NCI-H2081 treated with DMSO at 0.1 percent for 48 hours (cell line): ENCODE data around the gene LRP1B.

Experiments used
- DNase-seq: peaks from one replicate; lab custom pipeline; 2025; lab: John Stamatoyannopoulos, UW

Gene LRP1B

GRCh38 chr2:141666191-141666590 is 464.6 kb downstream of the LRP1B start:
- DNase-seq, result no peak

GRCh38 chr2:141660232-141660631 is 470.6 kb downstream of the LRP1B start:
- DNase-seq, result no peak

GRCh38 chr2:141654311-141654710 is 476.5 kb downstream of the LRP1B start:
- no peak for DNase-seq

GRCh38 chr2:141653184-141653583 is 477.6 kb downstream of the LRP1B start:
- no peak for DNase-seq

GRCh38 chr2:141652308-141652707 is 478.5 kb downstream of the LRP1B start:
- DNase-seq, result no peak

GRCh38 chr2:141647353-141647752 is 483.5 kb downstream of the LRP1B start:
- DNase-seq, result no peak

GRCh38 chr2:141641462-141641861 is 489.4 kb downstream of the LRP1B start:
- no peak for DNase-seq

GRCh38 chr2:141639809-141640208 is 491.0 kb downstream of the LRP1B start:
- DNase-seq, result no peak

- no peak for DNase-seq
These were observed 497.7 kb downstream of the LRP1B start for GRCh38 chr2:141633132-141633531.

GRCh38 chr2:141630407-141630930 is 500.3 kb downstream of the LRP1B start:
- DNase-seq, result no peak

- no peak for DNase-seq
These were observed 510.4 kb downstream of the LRP1B start for GRCh38 chr2:141620372-141620771.

- DNase-seq, result no peak
These were observed 512.4 kb downstream of the LRP1B start for GRCh38 chr2:141618457-141618856.

- no peak for DNase-seq
These were observed 518.8 kb downstream of the LRP1B start for GRCh38 chr2:141611981-141612380.

GRCh38 chr2:141611176-141611571 is 519.6 kb downstream of the LRP1B start:
- no peak for DNase-seq

- no peak for DNase-seq
These were observed 520.1 kb downstream of the LRP1B start for GRCh38 chr2:141610564-141611175.

- no peak for DNase-seq
These were observed 525.7 kb downstream of the LRP1B start for GRCh38 chr2:141605163-141605562.

- DNase-seq, result no peak
These were observed 529.2 kb downstream of the LRP1B start for GRCh38 chr2:141601511-141602152.

- no peak for DNase-seq
These were observed 531.1 kb downstream of the LRP1B start for GRCh38 chr2:141599721-141600120.

GRCh38 chr2:141598982-141599381 is 531.8 kb downstream of the LRP1B start:
- DNase-seq, result no peak

- no peak for DNase-seq
These were observed 535.4 kb downstream of the LRP1B start for GRCh38 chr2:141595316-141595920.

GRCh38 chr2:141591787-141592186 is 539.0 kb downstream of the LRP1B start:
- DNase-seq, result no peak

- DNase-seq, result no peak
These were observed 540.2 kb downstream of the LRP1B start for GRCh38 chr2:141590620-141591019.

GRCh38 chr2:141589314-141589713 is 541.5 kb downstream of the LRP1B start:
- DNase-seq, result no peak
